ENCODE data around the gene GPS1. TPM values are rescaled to one million over a fixed set of nuclear protein-coding genes. Genes with fewer than 3 reads are reported as not detected.

The GPS1 gene
- polyA plus RNA-seq, 1 of the 3 experiments (the other 2 are of a cell fraction): 264 TPM

DNA sequence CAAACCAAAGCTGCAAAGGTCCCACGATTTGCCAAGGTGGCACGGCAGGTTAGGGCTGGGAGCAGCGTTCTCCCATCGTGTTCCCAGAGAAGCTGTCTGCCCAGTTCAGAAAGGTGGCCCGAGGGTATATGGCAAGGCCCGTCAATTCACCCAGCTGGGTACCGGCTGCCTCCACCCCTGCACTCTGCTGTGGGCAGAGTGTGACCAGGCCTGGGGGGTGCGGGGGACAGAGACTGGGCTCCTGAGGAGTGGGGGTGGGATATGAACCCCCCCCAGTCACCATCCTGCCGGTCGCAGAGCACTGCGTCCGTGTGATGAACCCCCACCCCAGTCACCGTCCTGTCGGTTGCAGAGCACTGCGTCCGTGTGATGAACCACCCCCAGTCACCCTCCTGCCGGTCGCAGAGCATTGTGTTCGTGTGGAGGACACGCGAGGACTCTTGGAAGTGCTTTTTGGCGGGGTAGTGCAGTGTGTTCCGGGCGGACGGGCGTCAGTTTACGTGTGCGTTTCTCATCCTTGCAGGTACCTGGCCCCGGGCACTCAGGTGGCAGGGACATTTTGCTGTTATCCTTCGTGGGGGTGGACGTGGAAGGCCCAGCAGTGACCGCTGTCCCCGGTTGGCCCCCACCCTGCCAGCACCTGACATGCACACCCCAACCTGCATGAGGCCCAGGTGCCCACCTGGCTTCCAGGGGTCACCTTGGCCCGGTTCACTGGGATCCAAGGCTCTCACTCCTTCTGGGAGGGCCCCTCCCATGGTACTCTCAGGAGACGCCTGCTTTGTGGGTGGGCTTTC is 49.0 kb downstream of the GPS1 start (continued):
- TF ChIP-seq ZBTB33 (IDR thresholded peaks at IDR 0.05; ENCODE audit: borderline replicate concordance, low read depth) (no peak), MEF2A (IDR thresholded peaks at IDR 0.05; ENCODE audit: borderline replicate concordance, low read depth) (no peak), SMC3 (IDR thresholded peaks at IDR 0.05; ENCODE audit: low read depth, low read length) (no peak)
- TF ChIP-seq, protein P1, sequence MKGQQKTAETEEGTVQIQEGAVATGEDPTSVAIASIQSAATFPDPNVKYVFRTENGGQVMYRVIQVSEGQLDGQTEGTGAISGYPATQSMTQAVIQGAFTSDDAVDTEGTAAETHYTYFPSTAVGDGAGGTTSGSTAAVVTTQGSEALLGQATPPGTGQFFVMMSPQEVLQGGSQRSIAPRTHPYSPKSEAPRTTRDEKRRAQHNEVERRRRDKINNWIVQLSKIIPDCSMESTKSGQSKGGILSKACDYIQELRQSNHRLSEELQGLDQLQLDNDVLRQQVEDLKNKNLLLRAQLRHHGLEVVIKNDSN (IDR thresholded peaks at IDR 0.05; ENCODE audit: borderline replicate concordance, low read depth): no peak

GRCh38 chr17:82101301-82101715 is 49.6 kb downstream of the GPS1 start:
- Histone ChIP-seq H3K27me3 (ENCODE audit: insufficient read depth) (no peaks in the 10 kb centered on the region), H3K4me1 (ENCODE audit: control insufficient read depth in 1 of 2, insufficient read depth in 2 of 2, low read depth in 1 of 2, low read length in 1 of 2) (peaks cover 25 to 77% of the 10 kb centered on the region in 2 experiments), H3K9me3 (no peaks in the 10 kb centered on the region), H3K9ac (no peak overlapping the region), H3F3A (replicated peaks; ENCODE audit: insufficient read depth) (peaks cover 12% of the 10 kb centered on the region), H3K9me2 (no peaks in the 10 kb centered on the region), H3K36me3 (replicated peaks in 1 of 2; ENCODE audit: control insufficient read depth in 1 of 2, insufficient read depth in 2 of 2, low read length in 1 of 2) (peaks cover 0 to 2% of the 10 kb centered on the region in 2 experiments), H3K4me3 (ENCODE audit: low read depth in 2 of 2, low read length in 1 of 2) (no peak overlapping the region; a peak in 1 of 4 replicates), H3K27ac (ENCODE audit: low read depth in 2 of 2, low read length in 1 of 2) (peak overlapping the region in 1 of 2 experiments; percentile 99; a peak in 2 of 4 replicates), H3K79me2 (ENCODE audit: insufficient read depth) (peaks cover 20% of the 10 kb centered on the region), H3K4me2 (no peak overlapping the region), H4K20me1 (ENCODE audit: insufficient read depth) (peaks cover 9% of the 10 kb centered on the region), H2AFZ (ENCODE audit: low read depth) (no peak overlapping the region)
- no peak for TF ChIP-seq ZBTB33 (IDR thresholded peaks at IDR 0.05; ENCODE audit: borderline replicate concordance, low read depth)
- TF ChIP-seq, protein P2, sequence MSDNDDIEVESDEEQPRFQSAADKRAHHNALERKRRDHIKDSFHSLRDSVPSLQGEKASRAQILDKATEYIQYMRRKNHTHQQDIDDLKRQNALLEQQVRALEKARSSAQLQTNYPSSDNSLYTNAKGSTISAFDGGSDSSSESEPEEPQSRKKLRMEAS (IDR thresholded peaks at IDR 0.05; ENCODE audit: low read depth): no peak
- peak; percentile 55; the same call in 1 of the 2 replicates for TF ChIP-seq MXI1 (IDR thresholded peaks at IDR 0.05; ENCODE audit: low read depth, low read length)
- 0 out of 2 replicates have a peak, but pooled peaks have one; percentile 13 for TF ChIP-seq GATA2 (CRISPR knock-in tag; IDR thresholded peaks at IDR 0.05)
- no peak for TF ChIP-seq POLR2AphosphoS5 (IDR thresholded peaks at IDR 0.05; ENCODE audit: low read depth, low read length)
- peak; percentile 50 for TF ChIP-seq CHD2 (IDR thresholded peaks at IDR 0.05; ENCODE audit: low read length, partially characterized antibody)
- TF ChIP-seq, protein P1 (IDR thresholded peaks at IDR 0.05; ENCODE audit: borderline replicate concordance, low read depth): no peak
- no peak for TF ChIP-seq NRF1 (IDR thresholded peaks at IDR 0.05; ENCODE audit: low read depth, low read length)
- no peak for TF ChIP-seq FOXM1 (IDR thresholded peaks at IDR 0.05; ENCODE audit: low read depth)
- no peak for TF ChIP-seq ELF1 (IDR thresholded peaks at IDR 0.05)
- TF ChIP-seq RCOR1 (IDR thresholded peaks at IDR 0.05; ENCODE audit: low read length): peak; percentile 72
- peak; percentile 78; the same call in 1 of the 2 replicates for TF ChIP-seq FOXJ3 (CRISPR knock-in tag; IDR thresholded peaks at IDR 0.05)
- TF ChIP-seq EP300 (IDR thresholded peaks at IDR 0.05; ENCODE audit: borderline replicate concordance in 1 of 2, low read depth in 1 of 2, low read length in 1 of 2): peak in 1 of 2 experiments; percentile 68; a peak in 2 of 4 replicates
- no peak for TF ChIP-seq GABPA (IDR thresholded peaks at IDR 0.05; ENCODE audit: low read depth)
- peak; percentile 82 for DNase-seq
- POLR2A ChIA-PET: interaction anchor here (0.7 to 1.5 kb wide), 2 partner anchors 9 to 64 kb away, joined by 5 to 6 read pairs; partner anchors contain the start of gene DCXR
- CTCF ChIA-PET: interaction anchor here (0.9 to 3.7 kb wide), 4 partner anchors 11 to 142 kb away, joined by 3 to 21 read pairs (median 6); no protein-coding TSS in a partner anchor
- WGBS (ENCODE audit: low lambda C conversion rate): 83% methylated on average over 10 of the region's 10 CpGs

All from SK-N-SH (cell line).